Stomach (tissue), 9 donors: ENCODE data around the gene AP1B1. TPM values are rescaled to one million over a fixed set of nuclear protein-coding genes. Genes with fewer than 3 reads are reported as not detected.
A peak's percentile ranks its signal among the peaks of the same experiment; 100 is the strongest.
"Not testable (repeated sequence)": the region's sequence is repeated elsewhere in the genome, so short reads cannot be mapped to it uniquely, and the experiment has no call there.

Experiments used
- DNase-seq, 2 donors: peaks; one replicate each; pipeline versions ENCODE4 v3.0.0 to v3.0.0-alpha.2; 2013 to 2019
- H3K27ac ChIP-seq, 5 donors: fragments of 200-600 bp in 4 of 5; sonication (generic) in 4 of 5; one replicate each; pipeline ENCODE4 v1.5.1; 2013 to 2019; ENCODE audit warnings: mild to moderate bottlenecking in 1 of 5, moderate library complexity in 1 of 5
- H3K27me3 ChIP-seq, 3 donors: fragments of 200-600 bp; sonication (generic); one replicate each; pipeline ENCODE4 v1.5.1; 2017 to 2019; ENCODE audit warnings: mixed run types in 1 of 3
- H3K36me3 ChIP-seq, 4 donors: fragments of 200-600 bp; sonication (generic); 1 replicate in 3 of 4; 2 replicates in 1 of 4; pipeline ENCODE4 v1.5.1; 2016 to 2019
- H3K4me1 ChIP-seq, 4 donors: fragments of 200-600 bp; sonication (generic); one replicate each; pipeline ENCODE4 v1.5.1; 2016 to 2019
- H3K4me3 ChIP-seq, 4 donors: fragments of 200-600 bp; sonication (generic) in 3 of 4; one replicate each; pipeline ENCODE4 v1.5.1; 2016 to 2019; ENCODE audit warnings: mild to moderate bottlenecking in 1 of 4
- H3K9me3 ChIP-seq, 4 donors: fragments of 200-600 bp; sonication (generic); one replicate each; pipeline ENCODE4 v1.5.1; 2016 to 2019
- CTCF ChIP-seq, 7 experiments: fragments of 450-650 bp in 4 of 7; fragments of 200-600 bp in 3 of 7; sonication (generic) in 3 of 7; IDR thresholded peaks; one replicate each; pipeline ENCODE4 v1.5.1; 2016 to 2019; ENCODE audit warnings: antibody characterized with exemption in 7 of 7, control low read depth in 2 of 7, mild to moderate bottlenecking in 1 of 7
- EP300 ChIP-seq: sonication (generic); formaldehyde crosslinking; IDR thresholded peaks from one replicate; pipeline ENCODE4 v1.6.1; 2017; ENCODE audit warnings: antibody characterized with exemption
- POLR2A ChIP-seq, 4 donors: fragments of 450-650 bp; IDR thresholded peaks; one replicate each; pipeline ENCODE4 v1.6.1; 2016; ENCODE audit warnings: antibody characterized with exemption in 4 of 4, control low read depth in 2 of 4, mild to moderate bottlenecking in 1 of 4, moderate library complexity in 1 of 4
- POLR2AphosphoS5 ChIP-seq, 3 donors: sonication (generic); formaldehyde crosslinking; IDR thresholded peaks; one replicate each; pipeline ENCODE4 v1.6.1; 2016; ENCODE audit warnings: antibody characterized with exemption in 3 of 3
- WGBS, 5 donors: extraction: QIAGEN DNeasy Blood & Tissue Kit in 3 of 5; methylation state at CpG; one replicate each; pipeline versions ENCODE4 v1.1.5 to v1.1.7; 2013 to 2018; 5-methylcytosine and 5-hydroxymethylcytosine counted together
- intact Hi-C: fragments of 100-400 bp; cut with DNase I; formaldehyde crosslinking; loops from one replicate; pipeline ENCODE4 v1.15.1; 2023; ENCODE audit warnings: low total_unique reads
- polyA plus RNA-seq, 3 donors: library from polyadenylated mRNA; stranded (reverse); fragments of 200-250 nt; gene quantifications; one replicate each; pipeline ENCODE4 v1.2.3, GENCODE V29; 2013
- total RNA-seq, 5 donors: library from RNA; depleted of rRNA; stranded (reverse); fragments of >200 nt; gene quantifications; one replicate each; pipeline versions ENCODE4 v1.1.0 to v1.2.3, GENCODE V29; 2014 to 2016
- donor health status: healthy with polysubstance abuse.
- donor health status: Bipolar disorder and iron deficiency.
- donor health status: healthy.

AP1B1 gene
- total and polyA plus RNA-seq, 8 donors = 19.8 to 109 (median 43.9) TPM

DNA sequence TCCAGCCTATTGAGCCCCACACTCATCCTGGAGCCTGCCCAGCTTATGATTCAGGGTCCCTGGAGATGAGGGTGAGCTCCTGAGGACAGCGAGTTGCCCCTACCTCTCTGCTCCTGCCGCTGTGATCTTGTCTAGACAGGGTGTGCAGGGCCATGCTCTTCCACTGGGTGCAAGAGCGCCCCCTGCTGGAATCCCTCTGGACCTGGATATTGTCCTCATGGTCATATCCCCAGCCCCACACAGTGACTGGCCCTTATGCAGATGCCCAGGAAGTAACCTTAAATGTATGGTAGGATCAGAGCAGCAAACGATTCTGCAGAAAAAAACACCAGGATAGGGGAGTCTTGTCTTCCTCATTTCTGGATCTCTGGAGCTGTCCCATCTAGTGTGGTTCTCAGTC is 24.4 kb upstream of the AP1B1 start:
- intact Hi-C loops, H3K27ac ChIP-seq, H3K4me3 ChIP-seq, H3K36me3 ChIP-seq, DNase-seq, H3K9me3 ChIP-seq, H3K27me3 ChIP-seq: not testable (repeated sequence)
- TF ChIP-seq CTCF (IDR thresholded peaks at IDR 0.05) = peak in 2 of 7 experiments; percentile 23 to 53
- peaks cover 0 to 11% (median 4%) of the 10 kb centered on the region in 4 donors for H3K4me1 ChIP-seq
- WGBS, 5 donors = 21 to 46% (median 33%) methylated on average over 3 to 4 of the region's 4 CpGs

- H3K4me3 ChIP-seq, intact Hi-C loops, DNase-seq, H3K27ac ChIP-seq, H3K27me3 ChIP-seq, H3K9me3 ChIP-seq, H3K36me3 ChIP-seq: not testable (repeated sequence)
- 50 to 75% (median 64%) methylated on average over 3 to 4 of the region's 4 CpGs for WGBS, 5 donors
- peaks cover 0 to 11% (median 4%) of the 10 kb centered on the region in 4 donors for H3K4me1 ChIP-seq
Observed at GRCh38 chr22:29411569-29412211, 23.3 kb upstream of the AP1B1 start.

DNA sequence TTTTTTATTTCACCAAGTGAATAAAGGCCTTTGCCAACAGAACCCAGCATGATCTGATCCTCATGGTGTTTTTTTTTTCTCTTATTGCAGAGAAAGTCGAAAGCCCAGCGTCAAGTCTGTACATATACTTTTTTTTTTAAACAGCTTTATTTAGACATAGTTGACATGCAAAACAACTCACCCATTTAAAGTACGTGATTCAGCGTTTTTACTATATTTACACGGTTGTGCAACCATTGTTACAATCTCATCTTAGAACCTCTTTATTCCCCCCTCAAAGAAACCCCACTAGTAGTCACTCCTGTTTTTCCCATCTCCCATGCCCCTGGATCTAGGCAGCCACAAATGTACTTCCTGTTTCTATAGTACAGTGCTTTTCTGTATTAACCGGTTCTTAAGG is 20.6 kb upstream of the AP1B1 start:
- no peak for TF ChIP-seq CTCF (IDR thresholded peaks at IDR 0.05)
- no peak for TF ChIP-seq POLR2A (IDR thresholded peaks at IDR 0.05)
- no peak for TF ChIP-seq POLR2AphosphoS5 (IDR thresholded peaks at IDR 0.05)
- no peak for TF ChIP-seq EP300
- H3K27ac ChIP-seq = no peak overlapping the region
- H3K27me3 ChIP-seq = no peaks in the 10 kb centered on the region
- DNase-seq = no peak
- 50 to 74% (median 61%) methylated on average over 6 of the region's 6 CpGs for WGBS, 5 donors
- H3K36me3 ChIP-seq = no peaks in the 10 kb centered on the region
- no peaks in the 10 kb centered on the region for H3K9me3 ChIP-seq
- no peak overlapping the region for H3K4me3 ChIP-seq
- H3K4me1 ChIP-seq = no peaks in the 10 kb centered on the region
- intact Hi-C loops = no loop called here

GRCh38 chr22:29401538-29401937 is 13.2 kb upstream of the AP1B1 start:
- H3K27ac ChIP-seq, intact Hi-C loops, DNase-seq, H3K27me3 ChIP-seq, H3K9me3 ChIP-seq, H3K4me3 ChIP-seq, H3K4me1 ChIP-seq, H3K36me3 ChIP-seq: not testable (repeated sequence)
- WGBS, 5 donors = 55 to 71% (median 69%) methylated on average over 6 of the region's 6 CpGs

- no peak for DNase-seq
- 92 to 98% (median 96%) methylated on average over 2 of the region's 2 CpGs for WGBS, 5 donors
- intact Hi-C loops = no loop called here
- H3K9me3 ChIP-seq = no peaks in the 10 kb centered on the region
- no peak overlapping the region for H3K4me3 ChIP-seq
- peaks cover 0 to 4% (median 0%) of the 10 kb centered on the region in 4 donors for H3K4me1 ChIP-seq
- H3K27me3 ChIP-seq = no peaks in the 10 kb centered on the region
- H3K36me3 ChIP-seq = no peaks in the 10 kb centered on the region
- TF ChIP-seq POLR2AphosphoS5 (IDR thresholded peaks at IDR 0.05) (no peak), POLR2A (IDR thresholded peaks at IDR 0.05) (no peak), CTCF (IDR thresholded peaks at IDR 0.05) (no peak), EP300 (no peak)
- no peak overlapping the region for H3K27ac ChIP-seq
Observed at GRCh38 chr22:29400576-29400975, 12.2 kb upstream of the AP1B1 start.
